ENCODE results near the gene PPP3CA. TPM values are rescaled to one million over a fixed set of nuclear protein-coding genes. Genes with fewer than 3 reads are reported as not detected.

The PPP3CA gene
- total RNA-seq, 1 donor from 2014 or later = 22.9 TPM

- intact Hi-C loops (cut with micrococcal nuclease) = no loop called here
These were observed 56.7 kb downstream of the PPP3CA start for GRCh38 chr4:101290654-101291053.

- intact Hi-C loops (cut with micrococcal nuclease) = no loop called here
These were observed 58.0 kb downstream of the PPP3CA start for GRCh38 chr4:101289306-101289705.

GRCh38 chr4:101288365-101289145 is 58.8 kb downstream of the PPP3CA start:
- intact Hi-C loops (cut with micrococcal nuclease) = no loop called here

GRCh38 chr4:101287324-101287723 is 60.0 kb downstream of the PPP3CA start:
- intact Hi-C loops (cut with micrococcal nuclease) = no loop called here

GRCh38 chr4:101286663-101287062 is 60.7 kb downstream of the PPP3CA start:
- intact Hi-C loops (cut with micrococcal nuclease) = no loop called here

- intact Hi-C loops (cut with micrococcal nuclease) = no loop called here
These were observed 61.3 kb downstream of the PPP3CA start for GRCh38 chr4:101285985-101286384.

GRCh38 chr4:101284546-101284945 is 62.8 kb downstream of the PPP3CA start:
- intact Hi-C loops (cut with micrococcal nuclease) = no loop called here

GRCh38 chr4:101283434-101283833 is 63.9 kb downstream of the PPP3CA start:
- intact Hi-C loops (cut with micrococcal nuclease) = no loop called here

- intact Hi-C loops (cut with micrococcal nuclease) = loop anchor here (1.0 kb wide), 1 partner anchor 65 kb away; the partner anchor contains the start of gene PPP3CA
These were observed 65.1 kb downstream of the PPP3CA start for GRCh38 chr4:101282076-101282844.

- intact Hi-C loops (cut with micrococcal nuclease) = no loop called here
These were observed 66.3 kb downstream of the PPP3CA start for GRCh38 chr4:101280866-101281600.

GRCh38 chr4:101279377-101279871 is 67.9 kb downstream of the PPP3CA start:
- intact Hi-C loops (cut with micrococcal nuclease) = no loop called here

- intact Hi-C loops (cut with micrococcal nuclease) = no loop called here
These were observed 69.7 kb downstream of the PPP3CA start for GRCh38 chr4:101277671-101278070.

- intact Hi-C loops (cut with micrococcal nuclease) = no loop called here
These were observed 70.7 kb downstream of the PPP3CA start for GRCh38 chr4:101276661-101277060.

- intact Hi-C loops (cut with micrococcal nuclease) = no loop called here
These were observed 72.2 kb downstream of the PPP3CA start for GRCh38 chr4:101274888-101275752.

- intact Hi-C loops (cut with micrococcal nuclease) = no loop called here
These were observed 75.8 kb downstream of the PPP3CA start for GRCh38 chr4:101271516-101271915.

GRCh38 chr4:101269682-101270081 is 77.6 kb downstream of the PPP3CA start:
- intact Hi-C loops (cut with micrococcal nuclease) = no loop called here

GRCh38 chr4:101265816-101266172 is 81.5 kb downstream of the PPP3CA start:
- intact Hi-C loops (cut with micrococcal nuclease) = no loop called here

GRCh38 chr4:101264993-101265815 is 82.1 kb downstream of the PPP3CA start:
- intact Hi-C loops (cut with micrococcal nuclease) = no loop called here

GRCh38 chr4:101264512-101264911 is 82.8 kb downstream of the PPP3CA start:
- intact Hi-C loops (cut with micrococcal nuclease) = no loop called here

- intact Hi-C loops (cut with micrococcal nuclease) = no loop called here
These were observed 84.6 kb downstream of the PPP3CA start for GRCh38 chr4:101262683-101263082.

Measured in T-helper 1 cell treated with Interleukin-12 subunit alpha and Interleukin-12 subunit beta and Interleukin-4 antibody, amounts not matched to agents 30 ng/mL and 1 ng/mL, for 36 hours (primary cell).